ENCODE results near the gene PAWR.
"Not testable (repeated sequence)": the region's sequence is repeated elsewhere in the genome, so short reads cannot be mapped to it uniquely, and the experiment has no call there.

PAWR gene

GRCh38 chr12:79549531-79550271, 141.1 kb downstream of the PAWR start:
- no peak for DNase-seq

DNA sequence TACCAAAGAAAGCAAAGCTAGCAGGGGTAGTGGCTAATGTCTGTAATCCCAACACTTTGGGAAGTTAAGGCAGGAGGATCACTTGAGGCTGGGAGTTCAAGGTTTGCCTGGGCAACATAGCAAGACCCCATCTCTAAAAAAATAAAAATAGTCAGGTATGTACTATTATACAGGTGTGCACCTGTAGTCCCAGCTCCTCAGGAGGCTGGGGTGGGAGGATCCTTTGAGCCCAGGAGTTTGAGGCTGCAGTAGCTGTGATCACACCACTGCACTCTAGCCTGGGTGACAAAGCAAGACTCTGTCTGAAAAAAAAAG, 142.2 kb downstream of the PAWR start:
- DNase-seq, result no peak

- DNase-seq, result peak in 18 of 51 donors; percentile 2 to 49 (median 16)
Measured at GRCh38 chr12:79547735-79548609, 142.8 kb downstream of the PAWR start.

DNA sequence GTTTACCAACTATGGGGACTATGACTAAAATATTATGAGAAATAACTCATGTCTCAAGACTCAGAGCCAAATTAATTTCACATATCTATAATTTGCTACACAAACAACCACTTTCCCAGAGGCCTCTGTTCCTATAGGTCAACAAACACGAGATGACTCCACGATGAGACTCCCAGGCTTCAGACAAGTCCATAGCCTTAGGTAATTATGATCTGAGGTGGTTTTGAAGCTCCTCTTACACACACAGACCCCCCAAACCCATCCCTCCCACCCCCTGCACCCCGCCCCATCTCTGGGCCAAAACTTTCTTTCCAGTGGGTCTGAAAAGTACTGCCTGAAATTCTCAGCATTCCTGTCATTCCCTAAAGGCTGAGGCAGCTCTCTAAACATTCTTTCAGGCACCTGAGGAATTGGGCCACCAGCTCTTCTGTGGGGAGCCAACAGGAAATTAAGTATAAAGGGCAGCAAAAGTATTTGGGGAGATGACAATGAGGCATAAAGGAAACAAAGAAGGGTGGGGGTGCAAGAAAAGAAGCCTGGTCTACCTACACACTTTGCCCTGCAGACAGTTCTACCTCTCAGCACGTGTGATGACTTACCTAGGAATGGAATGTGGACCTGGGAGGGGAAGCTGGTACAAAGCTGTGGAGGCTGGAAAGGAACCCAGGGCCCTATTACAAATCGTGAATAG, 143.6 kb downstream of the PAWR start:
- no peak for DNase-seq

DNA sequence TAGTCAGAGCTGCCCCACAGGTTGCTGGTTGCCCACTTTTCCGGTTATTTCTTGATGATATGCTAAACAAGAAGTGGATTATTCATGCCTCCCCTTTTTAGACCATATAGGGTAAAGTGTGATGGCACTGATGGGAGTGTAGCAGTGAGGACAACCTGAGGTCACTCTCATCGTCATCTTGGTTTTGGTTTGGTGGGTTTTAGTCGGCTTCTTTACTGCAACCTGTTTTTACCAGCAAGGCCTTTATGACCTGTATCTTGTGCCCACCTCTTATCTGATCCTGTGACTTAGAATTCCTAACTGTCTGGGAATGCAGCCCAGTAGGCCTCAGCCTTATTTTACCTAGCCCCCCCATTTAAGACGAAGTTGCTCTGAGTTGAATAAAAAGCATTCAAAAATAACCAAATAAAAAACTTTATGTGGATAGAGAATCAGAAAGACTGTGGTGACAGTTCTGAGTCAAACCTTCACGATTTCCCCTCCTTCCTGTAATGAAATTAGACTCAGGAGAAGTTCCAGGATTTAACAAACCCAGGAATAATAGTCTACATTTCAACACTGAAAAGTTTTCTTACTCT, 144.2 kb downstream of the PAWR start:
- no peak for DNase-seq

- not testable (repeated sequence) for DNase-seq
Measured at GRCh38 chr12:79544439-79544838, 146.3 kb downstream of the PAWR start.

DNA sequence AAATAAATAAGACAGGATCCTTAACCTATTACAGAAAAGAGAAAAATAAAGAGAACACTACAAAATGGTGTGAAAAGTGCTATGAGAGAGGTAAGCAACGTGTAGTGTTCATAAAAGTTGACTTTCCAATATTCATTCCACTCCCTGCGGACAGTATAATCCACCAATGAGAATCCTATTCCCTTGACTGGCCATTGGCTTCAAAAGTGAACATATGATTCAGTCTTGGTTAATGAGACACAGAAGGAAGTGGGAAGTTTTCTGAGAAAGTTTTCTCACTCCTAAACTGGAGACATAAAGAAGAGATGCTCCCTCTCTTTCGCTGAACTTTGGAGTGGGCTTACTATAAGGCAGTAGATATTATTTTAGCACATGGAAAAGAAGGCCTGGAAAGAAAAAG, 153.1 kb downstream of the PAWR start:
- no peak for DNase-seq

DNA sequence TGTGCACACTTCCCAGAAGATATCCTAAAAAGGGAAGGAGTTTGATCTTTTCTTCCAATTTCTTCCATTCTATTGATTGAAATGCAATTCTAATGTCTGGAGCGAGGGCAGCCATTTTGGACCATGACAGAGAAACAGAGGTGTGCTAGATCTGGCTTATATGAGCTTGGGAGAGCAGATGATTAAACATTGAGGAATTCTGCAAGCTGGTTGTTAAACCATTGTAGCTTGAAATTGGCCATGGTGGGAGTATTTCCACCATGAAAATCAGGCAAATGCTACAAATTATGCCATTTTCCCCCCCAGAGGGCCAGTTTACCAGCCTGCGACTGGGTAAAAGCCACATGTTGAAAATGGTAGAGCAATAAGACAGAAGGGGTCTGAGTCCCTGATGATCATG, 155.0 kb downstream of the PAWR start:
- no peak for DNase-seq

Data from hypothalamus (tissue), 51 donors.